BE2C (cell line): Measurements from ENCODE around the gene PIK3C2G.

Experiments used
- DNase-seq: peaks from one replicate; pipeline ENCODE4 v3.0.0-alpha.2; 2020
- H3K27me3 ChIP-seq: fragments of 250-450 bp; sonication (Bioruptor Pico); 2 replicates; pipeline ENCODE4 v1.5.1; 2020; ENCODE audit warnings: mild to moderate bottlenecking
- H3K36me3 ChIP-seq: fragments of 250-450 bp; sonication (Bioruptor Pico); 2 replicates; pipeline ENCODE4 v1.5.1; 2020; ENCODE audit warnings: mild to moderate bottlenecking
- H3K4me1 ChIP-seq: fragments of 250-450 bp; sonication (Bioruptor Pico); 2 replicates; pipeline ENCODE4 v1.5.1; 2020
- H3K4me3 ChIP-seq: 2 replicates; pipeline ENCODE4 v1.5.1; 2011; ENCODE audit warnings: low read depth, low read length
- H3K9me3 ChIP-seq: fragments of 250-450 bp; sonication (Bioruptor Pico); 2 replicates; pipeline ENCODE4 v1.5.1; 2020
- TF ChIP-seq, protein P1 (sequence below): IDR thresholded peaks from 2 replicates; pipeline ENCODE4 v1.5.1; 2012; ENCODE audit warnings: mild to moderate bottlenecking, low read depth, low read length

Gene PIK3C2G

DNA sequence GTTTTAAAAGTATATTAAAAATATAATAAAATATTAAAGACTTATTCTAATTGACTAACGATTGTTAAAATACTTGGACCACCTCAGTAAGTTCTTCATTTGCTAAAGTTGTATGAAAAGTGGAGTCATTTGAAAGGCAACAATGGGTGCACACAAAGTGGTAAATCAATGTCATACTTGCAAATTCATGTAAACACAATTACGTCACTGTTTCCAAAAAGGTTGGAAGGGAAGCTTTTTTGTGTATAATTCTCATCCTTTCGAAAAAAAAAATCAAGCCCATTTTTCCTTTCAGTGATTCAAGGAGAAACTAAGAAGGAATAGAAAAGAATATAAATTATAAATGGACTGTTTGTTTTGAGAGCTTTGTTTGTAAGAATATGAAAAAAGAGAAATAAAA is 166.2 kb downstream of the PIK3C2G start:
- no peaks in the 10 kb centered on the region for H3K9me3 ChIP-seq
- H3K4me3 ChIP-seq, result no peak overlapping the region
- H3K36me3 ChIP-seq, result no peaks in the 10 kb centered on the region
- H3K4me1 ChIP-seq, result no peaks in the 10 kb centered on the region
- DNase-seq, result no peak
- H3K27me3 ChIP-seq, result no peaks in the 10 kb centered on the region
- TF ChIP-seq, protein P1, sequence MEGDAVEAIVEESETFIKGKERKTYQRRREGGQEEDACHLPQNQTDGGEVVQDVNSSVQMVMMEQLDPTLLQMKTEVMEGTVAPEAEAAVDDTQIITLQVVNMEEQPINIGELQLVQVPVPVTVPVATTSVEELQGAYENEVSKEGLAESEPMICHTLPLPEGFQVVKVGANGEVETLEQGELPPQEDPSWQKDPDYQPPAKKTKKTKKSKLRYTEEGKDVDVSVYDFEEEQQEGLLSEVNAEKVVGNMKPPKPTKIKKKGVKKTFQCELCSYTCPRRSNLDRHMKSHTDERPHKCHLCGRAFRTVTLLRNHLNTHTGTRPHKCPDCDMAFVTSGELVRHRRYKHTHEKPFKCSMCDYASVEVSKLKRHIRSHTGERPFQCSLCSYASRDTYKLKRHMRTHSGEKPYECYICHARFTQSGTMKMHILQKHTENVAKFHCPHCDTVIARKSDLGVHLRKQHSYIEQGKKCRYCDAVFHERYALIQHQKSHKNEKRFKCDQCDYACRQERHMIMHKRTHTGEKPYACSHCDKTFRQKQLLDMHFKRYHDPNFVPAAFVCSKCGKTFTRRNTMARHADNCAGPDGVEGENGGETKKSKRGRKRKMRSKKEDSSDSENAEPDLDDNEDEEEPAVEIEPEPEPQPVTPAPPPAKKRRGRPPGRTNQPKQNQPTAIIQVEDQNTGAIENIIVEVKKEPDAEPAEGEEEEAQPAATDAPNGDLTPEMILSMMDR, result no peak

DNA sequence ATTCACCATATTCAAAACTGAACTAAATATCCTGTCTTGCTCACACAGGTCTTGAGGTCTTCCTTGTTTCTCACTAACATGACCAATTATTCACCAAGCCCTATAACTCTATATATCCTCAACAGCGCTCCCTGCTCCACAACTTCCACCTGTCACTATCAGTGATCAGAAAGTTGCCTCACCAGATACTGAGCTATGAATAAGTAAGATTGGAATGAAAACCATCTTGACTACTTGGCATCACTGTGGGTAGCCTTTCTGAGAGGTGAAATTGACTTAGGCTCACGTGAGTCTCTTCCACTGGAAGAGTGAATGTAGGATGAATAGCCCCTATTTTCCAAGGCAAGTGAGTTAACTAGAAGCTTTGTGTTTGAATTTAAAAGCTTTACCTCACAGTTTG is 167.1 kb downstream of the PIK3C2G start:
- Histone ChIP-seq H3K9me3 (no peaks in the 10 kb centered on the region), H3K4me1 (no peaks in the 10 kb centered on the region), H3K36me3 (no peaks in the 10 kb centered on the region), H3K4me3 (no peak overlapping the region), H3K27me3 (no peaks in the 10 kb centered on the region)
- no peak for DNase-seq
- TF ChIP-seq, protein P1, result no peak

DNA sequence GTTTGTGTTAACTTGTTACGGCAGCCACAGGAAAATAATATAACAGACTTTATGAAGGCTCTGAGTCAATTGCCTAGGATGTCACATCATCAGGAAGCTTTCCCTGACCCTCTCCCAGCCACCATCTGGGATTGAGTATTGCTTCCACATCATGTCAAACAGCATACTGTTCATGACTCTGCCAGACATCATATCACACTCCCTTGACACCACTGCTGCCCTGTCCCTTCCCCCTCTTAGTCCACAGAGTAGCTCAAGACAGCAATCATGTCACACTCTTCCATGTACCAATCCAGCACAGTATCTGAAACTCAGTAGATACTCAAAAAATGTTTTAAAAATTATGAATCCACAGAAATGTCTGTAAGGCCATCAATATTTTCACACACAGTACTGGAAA is 168.0 kb downstream of the PIK3C2G start:
- TF ChIP-seq, protein P1, result no peak
- DNase-seq, result no peak
- Histone ChIP-seq H3K36me3 (no peaks in the 10 kb centered on the region), H3K4me3 (no peak overlapping the region), H3K27me3 (no peaks in the 10 kb centered on the region), H3K9me3 (no peaks in the 10 kb centered on the region), H3K4me1 (no peaks in the 10 kb centered on the region)

DNA sequence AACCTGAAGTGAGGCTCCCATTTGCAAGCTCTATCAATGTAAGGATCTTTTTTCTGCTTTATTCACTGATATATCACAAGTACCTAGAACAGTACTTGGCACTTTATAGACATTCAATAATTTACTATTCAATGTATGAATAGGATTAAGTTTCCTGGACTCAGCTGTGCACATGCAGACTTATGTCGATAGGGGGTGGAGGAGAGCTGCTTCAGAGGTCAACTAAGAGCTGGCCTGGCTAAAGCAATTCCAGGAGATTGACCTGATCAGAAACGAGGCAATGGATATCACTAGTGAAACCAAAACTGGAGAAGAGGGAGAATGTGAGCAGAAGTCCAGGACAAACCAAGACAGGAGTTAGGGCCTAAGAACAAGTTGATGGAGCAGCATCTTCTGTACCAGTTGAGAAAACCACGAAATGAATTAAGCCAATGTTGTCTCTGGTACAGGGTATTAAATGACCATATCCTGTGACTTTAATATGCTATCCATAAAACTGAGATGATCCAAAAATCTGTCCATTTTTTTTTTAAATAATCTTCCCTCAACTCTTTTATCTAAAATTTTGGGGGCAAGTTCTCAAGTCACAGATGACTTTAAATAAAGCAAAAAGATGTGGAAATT is 169.2 kb downstream of the PIK3C2G start:
- Histone ChIP-seq H3K36me3 (no peaks in the 10 kb centered on the region), H3K4me1 (no peaks in the 10 kb centered on the region), H3K4me3 (no peak overlapping the region), H3K9me3 (no peaks in the 10 kb centered on the region), H3K27me3 (no peaks in the 10 kb centered on the region)
- TF ChIP-seq, protein P1, result peak; percentile 93
- DNase-seq, result peak; percentile 56

DNA sequence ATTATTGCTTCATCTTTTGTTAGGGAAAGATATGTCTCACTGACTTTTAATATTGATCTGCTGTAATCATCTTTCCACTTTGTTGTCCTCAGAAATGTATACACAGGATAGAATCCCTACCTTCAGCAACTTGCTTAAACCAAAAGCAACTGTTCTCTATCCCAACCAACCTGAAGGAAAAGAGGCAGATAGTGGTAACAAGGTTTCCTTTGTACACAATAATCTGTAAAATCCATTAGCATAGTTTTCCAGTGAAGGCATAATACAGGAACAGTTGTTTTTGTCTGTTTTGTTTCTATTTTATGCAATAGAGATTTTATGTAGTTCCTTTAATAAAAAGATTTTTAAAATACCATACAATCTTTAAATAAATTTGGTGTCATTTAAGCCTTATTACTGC is 170.5 kb downstream of the PIK3C2G start:
- Histone ChIP-seq H3K27me3 (no peaks in the 10 kb centered on the region), H3K4me1 (peaks cover 6% of the 10 kb centered on the region; the same call in 1 of the 2 replicates), H3K36me3 (no peaks in the 10 kb centered on the region), H3K4me3 (no peak overlapping the region), H3K9me3 (no peaks in the 10 kb centered on the region)
- TF ChIP-seq, protein P1, result no peak
- DNase-seq, result no peak

DNA sequence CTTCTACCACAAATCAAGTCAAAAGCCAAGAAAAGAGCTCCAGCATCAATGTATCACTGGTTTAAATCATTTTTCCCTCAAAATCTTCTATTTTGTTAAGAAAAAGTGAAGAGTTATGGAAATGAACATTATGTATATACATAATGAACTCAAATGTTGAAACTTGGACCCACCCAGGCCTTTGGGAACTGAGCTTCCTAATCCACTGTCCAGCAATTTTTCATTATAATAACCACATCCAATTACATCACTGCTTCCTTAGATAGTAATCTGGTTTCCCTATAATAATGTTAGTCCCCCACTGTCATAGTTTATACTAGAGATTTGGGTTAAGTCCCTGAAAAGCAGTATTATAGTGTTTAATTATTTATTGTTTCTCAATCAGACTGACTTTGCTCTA is 170.9 kb downstream of the PIK3C2G start:
- TF ChIP-seq, protein P1, result no peak
- H3K4me1 ChIP-seq, result peaks cover 9% of the 10 kb centered on the region; the same call in 1 of the 2 replicates
- no peaks in the 10 kb centered on the region for H3K27me3 ChIP-seq
- no peak overlapping the region for H3K4me3 ChIP-seq
- no peaks in the 10 kb centered on the region for H3K9me3 ChIP-seq
- DNase-seq, result no peak
- H3K36me3 ChIP-seq, result no peaks in the 10 kb centered on the region
